NCI-H146 (cell line): ENCODE data around the gene SAP130.

ENCODE experiments used
- DNase-seq: peaks from one replicate; lab custom pipeline; 2025; lab: John Stamatoyannopoulos, UW

Gene SAP130

DNA sequence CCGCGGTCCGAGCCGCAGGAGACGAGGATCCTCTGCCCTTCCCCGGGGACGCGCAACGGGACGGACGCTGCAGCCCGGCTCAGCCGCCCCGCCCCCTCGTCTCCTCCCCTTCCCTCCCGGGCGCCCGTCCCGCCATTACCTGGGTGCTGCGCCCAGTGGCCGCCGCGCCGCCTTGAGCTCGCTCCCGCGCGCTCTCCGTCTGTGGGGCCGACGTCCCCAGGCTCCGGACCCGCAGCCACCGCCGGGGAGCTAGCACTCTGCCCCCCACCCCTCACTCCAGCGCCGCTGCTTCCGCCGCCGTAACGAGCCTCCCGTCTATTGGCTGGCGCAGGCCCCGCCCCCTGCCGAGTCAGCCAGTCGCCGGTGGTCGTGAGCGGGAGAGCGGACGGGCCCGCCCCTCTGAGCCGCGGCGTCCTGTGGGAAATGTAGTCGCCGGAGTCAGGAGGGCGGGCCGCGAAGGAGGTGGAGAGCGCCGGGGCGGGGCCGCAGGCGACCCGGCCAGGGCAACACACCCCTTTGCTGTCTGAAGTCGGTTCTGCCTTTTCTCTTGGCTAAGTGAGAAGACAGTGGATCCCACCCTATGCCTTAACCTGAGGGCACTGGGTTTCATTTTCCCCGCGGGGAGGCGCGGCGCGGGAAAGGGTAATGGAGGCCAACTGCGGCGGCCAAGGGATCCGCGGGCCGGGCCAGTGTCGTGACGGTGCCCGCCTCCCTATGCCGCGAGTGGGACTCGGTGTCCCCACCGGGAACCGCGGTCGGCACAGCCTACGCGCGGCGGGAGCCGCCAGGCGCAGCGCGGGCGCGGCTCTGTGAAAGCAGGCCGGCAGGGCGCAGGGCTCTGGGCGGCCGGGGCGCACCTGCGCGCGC, at the start of gene SAP130:
Gene SAP130, minus strand, starts transcription at position 259 of the 867 bp plus-strand sequence. CDS start 1,767 bp downstream, outside the sequence.
- DNase-seq: peak; percentile 98

DNA sequence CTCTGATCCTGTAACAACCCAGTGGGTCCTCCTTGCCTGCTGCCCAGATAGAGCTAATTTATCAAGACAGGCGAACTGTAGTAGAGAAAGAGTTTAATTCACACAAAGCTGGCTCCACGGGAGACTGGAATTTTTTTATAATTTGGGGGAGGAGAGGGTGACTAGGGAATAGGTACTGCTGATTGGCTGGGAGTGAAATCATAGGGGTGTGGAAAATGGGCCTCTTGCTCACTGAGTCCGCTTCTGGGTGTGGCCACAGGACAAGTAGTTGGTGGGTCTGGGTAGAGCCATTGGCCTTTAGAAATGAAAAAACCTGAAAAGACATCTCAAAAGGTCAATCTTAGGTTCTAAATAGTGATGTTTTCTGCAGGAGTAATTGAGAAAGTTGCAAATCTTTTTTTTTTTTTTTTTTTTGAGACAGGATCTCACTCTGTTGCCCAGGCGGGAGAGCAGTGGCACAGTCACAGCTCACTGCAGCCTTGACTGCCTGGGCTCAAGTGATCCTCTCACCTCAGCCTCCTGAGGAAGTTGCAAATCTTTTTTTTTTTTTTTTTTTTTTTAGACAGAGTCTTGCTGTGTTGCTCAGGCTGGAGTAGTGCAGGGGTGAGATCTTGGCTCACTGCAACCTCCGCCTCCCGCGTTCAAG, 48.7 kb upstream of the SAP130 start:
- no peak for DNase-seq

DNA sequence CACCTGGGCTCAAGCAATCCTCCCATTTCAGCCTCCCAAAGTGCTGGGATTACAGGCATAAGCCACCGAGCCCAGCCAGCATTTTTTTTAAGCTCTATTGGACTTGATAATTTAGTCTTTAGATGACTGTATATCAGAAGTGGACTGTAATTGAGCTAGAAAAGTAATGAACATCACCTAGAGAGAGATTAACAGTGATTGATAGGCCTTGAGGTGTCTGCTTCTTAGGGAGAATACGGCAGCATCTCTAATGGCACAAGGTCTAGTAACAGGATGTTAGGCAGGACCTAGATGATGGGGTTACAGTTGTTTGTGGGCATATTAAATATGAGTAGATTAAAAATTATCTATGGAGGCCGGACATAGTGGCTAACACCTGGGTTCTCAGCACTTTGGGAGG, 45.4 kb upstream of the SAP130 start:
- DNase-seq: no peak

DNA sequence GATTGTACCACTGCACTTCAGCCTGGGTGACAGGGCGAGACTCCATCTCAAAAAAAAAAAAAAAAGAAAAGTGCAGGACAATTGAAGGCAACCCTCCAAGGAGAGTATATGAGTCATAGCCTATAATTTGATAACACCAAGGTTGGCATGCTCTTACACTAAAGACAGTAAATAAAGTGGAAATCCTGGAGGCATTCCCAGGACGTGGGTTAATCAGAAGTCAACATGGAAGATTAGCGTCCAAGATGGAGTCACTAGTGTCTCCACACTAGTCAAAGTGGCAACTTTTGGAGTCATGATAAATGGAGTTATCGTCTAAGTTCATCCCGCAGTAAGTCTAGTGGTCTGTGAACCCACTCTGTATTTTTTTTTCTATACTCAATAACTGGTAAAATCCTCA, 41.9 kb upstream of the SAP130 start:
- no peak for DNase-seq

DNA sequence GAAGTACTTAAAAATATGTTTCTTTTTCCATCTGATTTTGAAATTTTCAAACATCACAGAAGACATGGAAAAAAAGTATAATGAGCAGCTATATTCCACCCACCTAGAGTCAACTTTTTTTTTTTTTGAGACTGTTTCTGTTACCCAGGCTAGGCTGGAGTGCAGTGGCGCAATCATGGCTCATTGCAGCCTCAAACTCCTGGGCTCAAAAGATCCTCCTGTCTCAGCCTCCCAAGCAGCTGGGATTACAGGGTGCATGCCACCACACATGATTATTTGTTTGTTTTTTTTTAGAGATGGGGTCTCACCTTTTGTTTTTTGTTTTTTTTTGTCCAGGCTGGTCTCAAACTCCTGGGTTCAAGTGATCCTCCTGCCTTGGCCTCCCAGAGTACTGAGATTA, 36.5 kb upstream of the SAP130 start:
- DNase-seq: no peak

DNA sequence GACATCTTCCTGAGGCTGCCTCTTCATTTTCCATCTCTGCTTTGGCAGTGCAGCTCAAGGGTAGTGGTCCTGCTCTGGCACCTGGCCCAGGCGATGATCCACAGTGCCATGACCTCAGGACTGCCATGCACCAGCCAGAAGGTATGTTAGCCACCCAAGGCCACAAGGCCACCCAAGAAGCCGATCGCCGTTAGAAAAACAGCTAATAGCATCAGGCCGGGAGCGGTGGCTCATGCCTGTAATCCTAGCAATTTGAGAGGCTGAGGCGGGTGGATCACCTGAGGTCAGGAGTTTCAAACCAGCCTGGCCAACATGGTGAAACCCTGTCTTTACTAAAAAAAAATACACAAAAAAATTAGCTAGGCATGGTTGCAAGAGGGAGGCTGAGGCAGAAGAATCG, 34.7 kb upstream of the SAP130 start:
- no peak for DNase-seq

DNA sequence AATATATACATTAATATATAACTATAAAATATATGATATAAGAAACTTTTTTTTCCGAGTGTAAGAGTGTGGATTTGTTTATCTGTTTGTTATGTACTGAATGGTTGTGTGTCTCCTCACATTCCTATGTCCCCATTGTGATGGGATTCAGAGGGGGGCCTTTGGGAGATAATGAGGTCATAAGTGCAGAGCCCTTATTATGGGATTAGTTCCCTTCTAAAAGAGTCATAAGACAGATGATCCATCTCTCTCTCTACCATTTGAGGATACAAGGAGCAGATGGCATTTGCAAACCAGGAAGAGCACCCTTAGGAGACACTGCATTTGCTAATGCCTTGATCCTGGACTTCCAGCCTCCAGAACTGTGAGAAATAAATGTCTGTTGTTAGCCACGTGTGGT, 30.3 kb upstream of the SAP130 start:
- DNase-seq: no peak

DNA sequence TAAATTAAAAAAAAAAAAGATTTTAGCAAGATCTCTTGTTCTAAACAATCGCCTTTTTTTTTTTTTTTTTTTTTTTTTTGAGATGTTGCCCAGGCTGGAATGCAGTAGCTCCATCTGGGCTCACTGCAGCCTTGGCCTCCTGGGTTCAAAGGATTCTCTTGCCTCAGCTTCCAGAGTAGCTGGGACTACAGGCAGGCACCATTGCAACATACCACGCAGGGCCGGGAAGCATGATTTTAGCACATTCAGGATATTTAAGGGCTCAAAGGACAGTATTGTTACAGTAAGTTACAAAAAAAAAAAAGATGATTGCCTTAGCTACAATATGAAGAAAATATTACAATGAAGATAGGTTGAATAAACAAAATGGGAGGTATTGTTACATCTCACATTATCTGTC, 29.5 kb upstream of the SAP130 start:
- no peak for DNase-seq

DNA sequence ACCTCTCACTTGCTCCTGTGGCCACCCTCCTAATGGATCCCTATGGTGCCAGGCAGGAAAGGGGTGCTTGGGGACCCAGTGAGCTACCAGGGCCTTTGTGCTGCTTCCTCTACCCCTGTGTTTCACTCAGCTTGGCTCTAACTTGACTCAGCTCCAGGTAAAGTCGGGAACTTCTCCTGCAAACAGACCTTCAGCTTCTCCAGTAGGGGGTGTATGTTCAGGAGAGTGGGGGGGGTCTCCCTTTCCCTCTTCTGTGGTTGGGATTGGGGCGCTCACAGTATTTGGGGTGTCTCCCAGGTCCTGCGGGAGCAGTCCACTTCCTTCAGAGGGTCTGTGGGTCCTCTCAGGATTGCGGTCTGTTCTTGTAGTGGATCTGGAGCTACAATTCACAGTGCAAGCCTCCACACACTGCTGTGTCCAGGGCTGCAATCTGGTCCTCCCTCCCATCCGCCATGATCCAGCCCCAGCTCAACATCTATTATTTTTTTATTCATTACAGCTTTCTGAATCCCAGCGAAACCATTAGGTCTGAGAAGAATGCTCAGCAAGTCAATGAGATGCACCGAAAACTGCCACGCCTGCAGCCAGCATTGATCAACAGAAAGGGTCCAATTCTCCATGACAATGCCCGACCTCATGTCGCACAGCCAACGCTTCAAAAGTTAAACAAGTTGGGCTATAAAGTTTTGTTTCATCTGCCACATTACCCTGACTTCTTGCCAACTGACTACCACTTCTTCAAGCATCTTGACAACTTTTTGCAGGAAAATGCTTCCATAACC, 26.4 kb upstream of the SAP130 start:
- DNase-seq: no peak

DNA sequence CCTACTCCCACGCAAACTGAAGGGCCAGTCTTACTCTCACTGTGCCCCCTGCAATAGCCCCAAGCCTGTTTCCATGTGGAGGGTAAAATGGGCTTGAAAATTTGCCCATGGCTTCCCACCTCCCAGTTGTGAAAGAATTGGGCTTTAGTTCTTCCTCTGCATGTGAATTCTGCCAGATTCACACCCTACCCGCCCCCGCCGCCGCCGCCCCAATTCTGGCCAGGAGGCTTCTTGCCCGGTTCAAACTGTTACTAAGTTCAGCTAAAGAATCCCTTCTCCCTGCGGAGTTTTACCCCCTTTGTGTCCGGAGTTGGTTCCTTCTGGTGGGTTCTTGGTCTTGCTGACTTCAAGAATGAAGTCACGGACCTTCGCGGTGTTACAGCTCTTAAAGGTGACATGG, 25.5 kb upstream of the SAP130 start:
- no peak for DNase-seq

DNA sequence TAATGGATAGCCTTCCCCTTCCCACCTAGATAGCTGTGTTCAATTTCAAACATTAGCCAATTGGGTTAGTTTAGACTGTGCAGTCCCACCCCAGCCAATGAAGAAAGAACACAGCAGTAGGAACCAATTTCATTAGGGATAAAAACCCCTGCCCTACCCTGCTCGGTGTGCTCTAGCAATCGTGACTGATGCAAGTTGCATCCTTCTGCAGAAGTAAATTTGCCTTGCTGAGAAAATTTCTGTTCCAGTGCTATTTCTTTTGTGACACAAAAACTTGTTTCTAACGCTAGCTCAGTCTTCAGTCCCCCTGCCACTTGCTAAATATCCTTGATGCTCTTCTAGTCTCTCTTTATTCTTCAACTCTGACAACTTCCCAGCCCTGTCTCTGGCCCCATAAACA, 15.2 kb upstream of the SAP130 start:
- no peak for DNase-seq

DNA sequence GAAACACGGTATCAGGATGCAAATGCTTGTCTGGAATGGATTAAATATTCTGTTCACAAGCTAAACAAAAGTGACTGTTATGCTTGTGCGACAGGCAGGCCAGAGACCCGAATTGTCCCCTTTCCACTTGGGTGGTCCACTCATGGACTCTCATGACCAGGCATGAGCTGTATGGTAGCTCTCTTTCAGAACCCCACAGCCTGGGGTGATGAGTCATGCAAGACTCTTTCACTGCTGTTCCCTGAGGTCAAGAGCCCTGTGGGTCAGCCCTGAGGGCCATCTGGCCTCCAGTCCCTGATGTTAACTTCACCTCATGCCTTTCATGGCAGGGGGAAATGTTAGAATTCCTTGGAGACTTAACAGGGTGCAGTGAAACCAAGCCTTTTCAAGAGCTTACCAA, 13.7 kb upstream of the SAP130 start:
- no peak for DNase-seq

DNA sequence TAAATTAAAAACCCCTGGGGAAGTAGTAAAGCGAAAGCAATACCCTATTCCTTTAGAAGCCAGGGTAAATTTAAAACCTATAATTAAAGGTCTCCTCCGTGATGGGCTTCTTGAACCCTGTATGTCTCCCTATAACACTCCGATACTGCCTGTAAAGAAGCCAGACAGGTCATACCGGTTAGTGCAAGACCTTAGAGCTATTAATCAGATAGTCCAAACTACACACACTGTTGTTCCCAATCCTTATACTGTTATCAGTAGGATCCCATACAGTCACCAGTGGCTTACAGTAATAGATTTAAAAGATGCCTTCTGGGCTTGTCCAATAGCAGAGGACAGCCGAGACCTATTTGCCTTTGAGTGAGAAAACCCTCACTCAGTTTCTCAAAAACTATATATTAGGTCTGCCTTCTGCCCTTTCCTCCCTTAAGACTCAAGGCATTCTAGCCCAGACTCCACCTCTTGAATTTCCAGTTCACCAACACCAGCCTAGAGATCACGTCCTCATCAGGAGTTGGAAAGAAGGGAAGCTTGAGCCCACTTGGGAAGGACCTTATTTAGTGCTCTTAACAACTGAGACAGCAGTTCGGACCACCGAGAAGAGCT, 12.4 kb upstream of the SAP130 start:
- no peak for DNase-seq

DNA sequence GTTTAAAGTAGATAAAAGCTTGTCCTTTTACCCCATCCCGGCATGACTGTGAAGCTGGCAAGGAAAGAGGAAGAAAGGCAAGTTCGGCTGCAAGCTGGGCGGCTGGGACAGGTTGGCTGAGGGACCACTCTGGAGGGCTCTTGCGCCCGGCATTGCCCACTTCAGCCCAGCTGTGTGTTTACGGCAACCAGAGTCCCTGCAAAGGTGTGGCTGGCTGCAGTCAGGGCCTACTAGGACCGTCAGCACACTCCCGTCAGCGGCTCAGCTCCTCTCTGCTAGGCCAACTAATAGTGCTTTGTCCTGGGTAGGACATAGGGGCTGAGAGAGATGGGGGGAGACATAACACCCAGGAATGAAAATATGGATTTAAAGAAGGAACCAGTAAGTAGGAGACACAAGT, 11.7 kb upstream of the SAP130 start:
- no peak for DNase-seq

DNA sequence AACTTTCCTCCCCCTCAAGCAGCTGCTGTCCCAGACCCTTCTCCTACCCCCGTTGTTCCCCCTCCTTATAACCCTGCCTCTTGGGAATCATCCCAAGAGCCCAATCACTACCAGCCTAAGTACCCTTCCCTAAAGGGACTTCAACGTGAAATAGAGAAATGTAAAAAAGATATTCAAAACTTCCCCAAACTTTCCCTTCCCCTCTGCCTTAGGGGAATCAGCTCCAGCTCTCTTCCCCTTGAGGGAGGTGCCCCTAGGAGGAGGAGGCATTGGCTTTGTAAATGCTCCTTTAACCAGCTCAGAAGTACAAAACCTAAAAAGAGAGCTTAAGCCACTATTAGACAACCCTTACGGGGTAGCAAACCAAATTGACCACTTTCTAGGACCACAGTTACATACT, 10.6 kb upstream of the SAP130 start:
- DNase-seq: no peak

DNA sequence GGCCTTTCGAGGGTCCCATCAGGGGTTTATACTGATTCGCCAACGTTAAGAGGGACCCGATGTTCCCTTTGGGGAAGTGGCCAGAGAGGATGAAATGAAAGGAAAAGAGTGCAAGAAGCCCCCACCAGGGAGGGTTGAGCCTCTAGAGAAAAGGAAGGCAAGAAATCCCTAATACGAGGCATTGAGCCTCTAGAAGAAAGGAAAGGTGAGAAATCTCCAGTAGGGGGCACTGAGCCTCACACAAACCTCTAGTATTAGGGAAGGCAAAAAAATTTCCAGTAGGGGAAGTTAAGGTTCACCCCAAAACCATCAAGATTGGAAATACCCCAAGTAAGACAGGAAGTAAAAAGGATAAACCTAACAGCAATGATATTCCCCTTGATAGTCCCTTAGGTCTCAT, 9.8 kb upstream of the SAP130 start:
- no peak for DNase-seq

DNA sequence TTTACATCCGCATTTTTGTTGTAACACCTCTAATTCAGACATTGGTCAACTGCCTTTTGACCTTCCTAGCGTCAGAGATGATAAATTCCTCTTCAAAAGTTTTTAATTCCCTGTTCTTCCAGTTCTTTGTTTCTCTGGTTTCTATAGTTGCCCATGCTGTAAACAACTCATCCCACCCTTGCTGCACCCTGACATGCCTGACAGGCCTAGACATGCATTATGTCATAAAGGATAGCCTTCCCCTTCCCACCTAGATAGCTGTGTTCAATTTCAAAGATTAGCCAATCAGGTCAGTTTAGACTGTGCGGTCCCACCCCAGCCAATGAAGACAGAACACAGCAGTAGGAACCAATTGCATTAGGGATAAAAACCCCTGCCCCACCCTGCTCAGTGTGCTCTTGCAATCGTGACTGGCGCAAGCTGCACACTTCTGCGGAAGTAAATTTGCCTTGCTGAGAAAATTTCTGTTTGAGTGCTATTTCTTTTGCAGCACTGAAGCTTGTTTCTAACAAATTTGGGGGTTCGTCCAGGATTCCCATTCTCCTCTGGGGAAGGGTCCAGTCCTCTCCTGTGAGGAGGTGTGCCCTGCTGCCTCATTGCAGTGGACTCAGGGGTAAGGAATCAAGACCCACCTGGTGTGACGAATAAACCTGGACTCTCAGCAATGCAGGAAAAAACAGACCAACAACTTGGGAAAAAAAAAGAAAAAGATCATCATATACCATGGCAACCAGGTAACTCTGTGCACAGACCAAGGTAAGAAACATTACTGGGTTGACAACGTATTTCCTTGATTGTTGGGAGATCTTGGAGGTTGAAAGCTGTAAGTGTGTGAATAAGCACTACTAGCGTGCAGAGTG, 9.1 kb upstream of the SAP130 start:
- no peak for DNase-seq

DNA sequence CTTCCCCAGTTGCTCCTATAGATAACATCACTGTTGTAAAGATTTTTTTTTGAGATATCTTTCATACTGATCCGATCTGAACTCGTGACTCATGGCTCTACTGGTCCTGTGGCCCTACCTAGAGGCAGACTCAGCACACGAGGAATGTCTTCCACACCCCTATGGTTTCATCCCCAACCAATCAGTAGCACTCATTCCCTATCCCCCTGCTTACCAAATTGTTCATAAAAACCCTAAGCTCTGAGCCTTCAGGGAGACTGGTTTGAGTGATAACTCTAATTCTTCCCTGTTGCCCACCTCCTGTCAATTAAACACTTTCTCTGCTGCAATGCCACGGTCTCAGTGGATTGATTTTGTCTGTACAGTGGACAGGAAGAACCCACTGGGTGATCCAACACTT, 4.2 kb upstream of the SAP130 start:
- DNase-seq: no peak

DNA sequence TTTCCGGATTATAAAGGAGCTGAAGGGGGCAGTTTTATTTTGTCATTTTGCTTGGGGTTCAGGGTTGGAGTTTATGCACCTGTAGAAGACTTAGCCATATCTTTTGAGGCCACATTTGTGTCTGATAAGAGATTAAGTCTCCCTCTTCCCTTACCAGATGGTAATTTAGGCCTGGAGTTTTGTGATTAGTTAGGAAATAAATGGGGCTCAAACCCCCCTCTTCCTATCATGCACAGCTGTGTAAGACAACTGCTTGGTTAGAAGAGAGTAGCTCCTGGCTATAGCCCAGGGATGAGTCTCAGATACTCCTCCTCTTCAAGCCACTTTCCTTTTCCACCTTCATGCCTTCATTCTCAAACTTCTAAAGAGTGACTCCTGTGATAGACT, 802 bp upstream of the SAP130 start:
- DNase-seq: no peak

DNA sequence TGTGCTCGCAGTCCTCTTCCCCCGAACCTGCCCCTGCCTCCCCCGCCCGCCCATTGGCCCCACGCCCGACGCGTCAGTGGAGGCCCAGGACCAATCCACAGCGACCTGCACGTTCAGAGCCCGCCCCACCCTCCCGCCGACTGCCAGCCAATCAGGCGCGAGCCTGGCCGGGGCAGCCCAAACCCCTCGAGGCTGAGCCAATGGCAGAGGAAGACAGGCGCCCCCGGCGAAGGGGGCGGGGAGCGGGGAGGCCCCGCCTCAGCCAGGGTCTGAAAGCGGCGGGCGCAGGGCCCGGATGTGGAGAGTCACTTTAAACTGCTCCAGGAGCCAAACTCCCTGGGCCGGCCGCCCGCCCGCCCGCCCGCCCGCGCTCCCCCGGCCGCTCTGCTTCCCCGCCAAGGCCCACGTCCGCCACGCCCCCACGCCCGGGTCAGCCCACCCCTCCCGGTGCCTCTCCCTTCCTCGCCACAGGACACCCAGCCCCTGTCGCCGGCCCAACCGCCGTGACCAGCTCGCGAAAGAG, 520 bp downstream of the SAP130 start:
- peak; percentile 99 for DNase-seq
